Natural killer cell (primary cell): ENCODE data around the gene ANK2. TPM values are rescaled to one million over a fixed set of nuclear protein-coding genes. Genes with fewer than 3 reads are reported as not detected.

Experiments
- ATAC-seq, 3 donors: fragments of 150-1000 bp in 2 of 3; fragments of 200-7000 bp in 1 of 3; cut with Tn5 transposase; 1 replicate in 1 of 3; 2 replicates in 2 of 3; pipeline ENCODE4 v1.10.0; 2021; ENCODE audit warnings: mild to moderate bottlenecking in 2 of 3, moderate library complexity in 2 of 3
- DNase-seq, 2 donors: peaks; one replicate each; pipeline versions ENCODE4 v3.0.0 to v3.0.0-alpha.2; 2013 to 2021; ENCODE audit warnings: mixed read lengths in 1 of 2
- H3K27ac ChIP-seq: one replicate; pipeline ENCODE4 v1.5.1; 2013; ENCODE audit warnings: mild to moderate bottlenecking, low read length
- H3K27me3 ChIP-seq: one replicate; pipeline ENCODE4 v1.6.1; 2013; ENCODE audit warnings: low read length; ENCODE audit not compliant: control insufficient read depth, insufficient read depth
- H3K36me3 ChIP-seq: one replicate; pipeline ENCODE4 v1.6.1; 2013; ENCODE audit warnings: low read length; ENCODE audit not compliant: control insufficient read depth, insufficient read depth
- H3K4me1 ChIP-seq: one replicate; pipeline ENCODE4 v1.6.1; 2013; ENCODE audit warnings: low read length; ENCODE audit not compliant: control insufficient read depth, insufficient read depth
- H3K4me3 ChIP-seq: one replicate; pipeline ENCODE4 v1.5.1; 2013; ENCODE audit warnings: low read length
- H3K9me3 ChIP-seq: one replicate; pipeline ENCODE4 v1.6.1; 2013; ENCODE audit warnings: low read length; ENCODE audit not compliant: control insufficient read depth, insufficient read depth
- H3K27ac Mint-ChIP-seq, 2 donors: one replicate each; pipeline ENCODE4 v1.8.0; 2022; ENCODE audit warnings: mild to moderate bottlenecking in 2 of 2, mixed read lengths in 2 of 2, moderate library complexity in 1 of 2
- H3K27me3 Mint-ChIP-seq, 2 donors: one replicate each; pipeline ENCODE4 v1.8.0; 2022; ENCODE audit warnings: low read depth in 2 of 2, mixed read lengths in 2 of 2
- H3K36me3 Mint-ChIP-seq: one replicate; pipeline ENCODE4 v1.8.0; 2022; ENCODE audit warnings: mixed read lengths
- H3K4me1 Mint-ChIP-seq, 2 donors: one replicate each; pipeline ENCODE4 v1.8.0; 2022; ENCODE audit warnings: mixed read lengths in 2 of 2
- H3K4me3 Mint-ChIP-seq: one replicate; pipeline ENCODE4 v1.8.0; 2022; ENCODE audit warnings: mild to moderate bottlenecking, moderate library complexity, mixed read lengths
- H3K9me3 Mint-ChIP-seq, 2 donors: one replicate each; pipeline ENCODE4 v1.8.0; 2022; ENCODE audit warnings: mixed read lengths in 2 of 2
- CTCF ChIP-seq: fragments of 200-600 bp; IDR thresholded peaks from one replicate; pipeline ENCODE4 v1.8.0; 2022; ENCODE audit warnings: antibody characterized with exemption
- WGBS: methylation state at CpG from one replicate; pipeline ENCODE4 v1.1.7; 2013; ENCODE audit warnings: missing lambda C conversion rate; ENCODE audit not compliant: insufficient coverage; 5-methylcytosine and 5-hydroxymethylcytosine counted together
- intact Hi-C: fragments of 100-400 bp; cut with micrococcal nuclease; formaldehyde crosslinking; loops from one replicate; pipeline ENCODE4 v1.14.2; 2022
- total RNA-seq, 4 donors: library from RNA; stranded (reverse); fragments of 120-200 nt in 1 of 4; gene quantifications; one replicate each; pipeline versions ENCODE4 v1.2.3 to v1.2.4, GENCODE V29; 2013 to 2022

Gene ANK2
- total RNA-seq, 3 donors from 2014 or later (not counting 1 experiment from before 2014, with no cell fraction given) = 0.05 TPM; not detected in 2

GRCh38 chr4:113122066-113122465 is 72.6 kb downstream of the ANK2 start:
- no peak overlapping the region for H3K4me3 ChIP-seq
- ATAC-seq = no peak
- no peak for DNase-seq
- no peak for TF ChIP-seq CTCF
- H3K4me1 Mint-ChIP-seq = no peaks in the 10 kb centered on the region
- H3K36me3 Mint-ChIP-seq = no peaks in the 10 kb centered on the region
- no peaks in the 10 kb centered on the region for H3K4me1 ChIP-seq
- no peaks in the 10 kb centered on the region for H3K27me3 ChIP-seq
- no peaks in the 10 kb centered on the region for H3K27me3 Mint-ChIP-seq
- no peak overlapping the region for H3K4me3 Mint-ChIP-seq
- WGBS = 93% methylated on average over 1 of the region's 1 CpG
- H3K36me3 ChIP-seq = no peaks in the 10 kb centered on the region
- intact Hi-C loops = no loop called here
- H3K27ac Mint-ChIP-seq = no peak overlapping the region
- no peak overlapping the region for H3K27ac ChIP-seq
- no peaks in the 10 kb centered on the region for H3K9me3 ChIP-seq
- no peaks in the 10 kb centered on the region for H3K9me3 Mint-ChIP-seq

- WGBS = 88% methylated on average over 1 of the region's 1 CpG
- H3K4me1 ChIP-seq = no peaks in the 10 kb centered on the region
- TF ChIP-seq CTCF = no peak
- peaks cover 3 to 4% of the 10 kb centered on the region in 2 donors for H3K9me3 Mint-ChIP-seq
- no peak overlapping the region for H3K4me3 Mint-ChIP-seq
- H3K27ac Mint-ChIP-seq = no peak overlapping the region
- no peak overlapping the region for H3K4me3 ChIP-seq
- no peak overlapping the region for H3K27ac ChIP-seq
- no peaks in the 10 kb centered on the region for H3K36me3 Mint-ChIP-seq
- no peak for ATAC-seq
- no peaks in the 10 kb centered on the region for H3K27me3 ChIP-seq
- DNase-seq = no peak
- H3K36me3 ChIP-seq = no peaks in the 10 kb centered on the region
- no peaks in the 10 kb centered on the region for H3K4me1 Mint-ChIP-seq
- H3K9me3 ChIP-seq = no peaks in the 10 kb centered on the region
- peaks cover 0 to 3% of the 10 kb centered on the region in 2 donors for H3K27me3 Mint-ChIP-seq
- intact Hi-C loops = no loop called here
These were observed 76.0 kb downstream of the ANK2 start for GRCh38 chr4:113125418-113125817.

GRCh38 chr4:113131136-113131535 is 81.7 kb downstream of the ANK2 start:
- H3K4me3 ChIP-seq = no peak overlapping the region
- intact Hi-C loops = no loop called here
- H3K4me1 ChIP-seq = no peaks in the 10 kb centered on the region
- DNase-seq = no peak
- Mint-ChIP-seq H3K4me1 (no peaks in the 10 kb centered on the region), H3K9me3 (peaks cover 4 to 6% of the 10 kb centered on the region in 2 donors), H3K27me3 (peaks cover 0 to 3% of the 10 kb centered on the region in 2 donors), H3K27ac (no peak overlapping the region), H3K36me3 (no peaks in the 10 kb centered on the region), H3K4me3 (no peak overlapping the region)
- H3K27me3 ChIP-seq = no peaks in the 10 kb centered on the region
- H3K27ac ChIP-seq = no peak overlapping the region
- H3K9me3 ChIP-seq = no peaks in the 10 kb centered on the region
- H3K36me3 ChIP-seq = no peaks in the 10 kb centered on the region
- ATAC-seq = no peak
- TF ChIP-seq CTCF = no peak

GRCh38 chr4:113131621-113132020 is 82.2 kb downstream of the ANK2 start:
- Mint-ChIP-seq H3K9me3 (peaks cover 4 to 6% of the 10 kb centered on the region in 2 donors), H3K27me3 (peaks cover 0 to 3% of the 10 kb centered on the region in 2 donors), H3K4me3 (no peak overlapping the region), H3K27ac (no peak overlapping the region), H3K36me3 (no peaks in the 10 kb centered on the region), H3K4me1 (no peaks in the 10 kb centered on the region)
- no peaks in the 10 kb centered on the region for H3K36me3 ChIP-seq
- TF ChIP-seq CTCF = no peak
- DNase-seq (no peak), ATAC-seq (no peak)
- no peaks in the 10 kb centered on the region for H3K4me1 ChIP-seq
- H3K4me3 ChIP-seq = no peak overlapping the region
- no peaks in the 10 kb centered on the region for H3K27me3 ChIP-seq
- intact Hi-C loops = no loop called here
- WGBS = 100% methylated on average over 1 of the region's 2 CpGs
- no peaks in the 10 kb centered on the region for H3K9me3 ChIP-seq
- H3K27ac ChIP-seq = no peak overlapping the region
